Liver (tissue), 9 donors: Measurements from ENCODE around the gene TMPRSS7. TPM values are rescaled to one million over a fixed set of nuclear protein-coding genes. Genes with fewer than 3 reads are reported as not detected.

Experiments
- DNase-seq: peaks from one replicate; pipeline ENCODE4 v3.0.0-alpha.2; 2017; ENCODE audit warnings: low spot score
- H3K27ac ChIP-seq, 2 donors: one replicate each; pipeline ENCODE4 v1.7.0; 2013; ENCODE audit warnings: inconsistent platforms in 2 of 2, low read length in 2 of 2, control low read depth in 1 of 2, low read depth in 1 of 2, mild to moderate bottlenecking in 1 of 2
- H3K27me3 ChIP-seq, 4 donors: one replicate each; pipeline versions ENCODE4 v1.6.1 to v1.7.0; 2013; ENCODE audit warnings: low read length in 3 of 4, inconsistent platforms in 1 of 4, mild to moderate bottlenecking in 1 of 4, moderate library complexity in 1 of 4; ENCODE audit not compliant: control insufficient read depth in 4 of 4, insufficient read depth in 4 of 4
- H3K36me3 ChIP-seq, 4 donors: one replicate each; pipeline versions ENCODE4 v1.6.1 to v1.7.0; 2013; ENCODE audit warnings: low read length in 3 of 4, mild to moderate bottlenecking in 3 of 4, low read depth in 1 of 4, moderate library complexity in 1 of 4; ENCODE audit not compliant: control insufficient read depth in 4 of 4, insufficient read depth in 3 of 4
- H3K4me1 ChIP-seq, 4 donors: one replicate each; pipeline versions ENCODE4 v1.6.1 to v1.7.0; 2013; ENCODE audit warnings: low read length in 3 of 4, mild to moderate bottlenecking in 3 of 4, moderate library complexity in 1 of 4; ENCODE audit not compliant: control insufficient read depth in 4 of 4, insufficient read depth in 4 of 4
- H3K4me3 ChIP-seq, 3 donors: one replicate each; pipeline versions ENCODE4 v1.6.1 to v1.7.0; 2013; ENCODE audit warnings: low read length in 3 of 3, control low read depth in 1 of 3, low read depth in 1 of 3, mild to moderate bottlenecking in 1 of 3
- H3K9ac ChIP-seq, 2 donors: one replicate each; pipeline ENCODE4 v1.7.0; 2013; ENCODE audit warnings: low read length in 2 of 2, mild to moderate bottlenecking in 2 of 2, moderate library complexity in 2 of 2, control low read depth in 1 of 2, low read depth in 1 of 2
- H3K9me3 ChIP-seq, 4 donors: one replicate each; pipeline versions ENCODE4 v1.6.1 to v1.7.0; 2013; ENCODE audit warnings: low read length in 3 of 4; ENCODE audit not compliant: control insufficient read depth in 4 of 4
- CTCF ChIP-seq: fragments of 150-350 bp; IDR thresholded peaks from 2 replicates; pipeline ENCODE4 v1.5.1; 2017; ENCODE audit warnings: improper control_type of control experiment, low read depth, low read length; ENCODE audit not compliant: missing input control
- EGR1 ChIP-seq, 2 donors: IDR thresholded peaks; 2 replicates each; pipeline ENCODE4 v1.6.1; 2016 to 2018; ENCODE audit warnings: antibody characterized with exemption in 2 of 2, low read depth in 2 of 2
- FOXA1 ChIP-seq: IDR thresholded peaks from 2 replicates; pipeline ENCODE4 v1.6.1; 2016; ENCODE audit warnings: antibody characterized with exemption
- FOXA2 ChIP-seq: IDR thresholded peaks from 2 replicates; pipeline ENCODE4 v1.6.1; 2016; ENCODE audit warnings: antibody characterized with exemption
- GABPA ChIP-seq, 2 donors: IDR thresholded peaks in 1 of 2; conservative IDR thresholded peaks in 1 of 2; 2 replicates each; pipeline ENCODE4 v1.6.1; 2016; ENCODE audit warnings: antibody characterized with exemption in 2 of 2, mild to moderate bottlenecking in 1 of 2, moderate library complexity in 1 of 2
- HNF4A ChIP-seq, 2 donors: conservative IDR thresholded peaks; 2 replicates each; pipeline ENCODE4 v1.6.1; 2016; ENCODE audit warnings: antibody characterized with exemption in 2 of 2, mild to moderate bottlenecking in 2 of 2
- HNF4G ChIP-seq: IDR thresholded peaks from 2 replicates; pipeline ENCODE4 v1.6.1; 2016; ENCODE audit warnings: antibody characterized with exemption
- JUND ChIP-seq, 2 donors: IDR thresholded peaks; 2 replicates each; pipeline ENCODE4 v1.6.1; 2016; ENCODE audit warnings: antibody characterized with exemption in 2 of 2
- MAX ChIP-seq: IDR thresholded peaks from 2 replicates; pipeline ENCODE4 v1.6.1; 2016; ENCODE audit warnings: antibody characterized with exemption
- NR2F2 ChIP-seq: IDR thresholded peaks from 2 replicates; pipeline ENCODE4 v1.6.1; 2016; ENCODE audit warnings: antibody characterized with exemption
- RAD21 ChIP-seq, 2 donors: IDR thresholded peaks; 2 replicates each; pipeline ENCODE4 v1.6.1; 2016; ENCODE audit warnings: antibody characterized with exemption in 2 of 2, mild to moderate bottlenecking in 2 of 2
- RXRA ChIP-seq, 2 donors: IDR thresholded peaks; 2 replicates each; pipeline ENCODE4 v1.6.1; 2017 to 2018; ENCODE audit warnings: antibody characterized with exemption in 2 of 2, mild to moderate bottlenecking in 1 of 2
- SP1 ChIP-seq: IDR thresholded peaks from 2 replicates; pipeline ENCODE4 v1.6.1; 2018; ENCODE audit warnings: antibody characterized with exemption, mild to moderate bottlenecking
- TAF1 ChIP-seq: conservative IDR thresholded peaks from 2 replicates; pipeline ENCODE4 v1.6.1; 2016; ENCODE audit warnings: antibody characterized with exemption, mild to moderate bottlenecking
- YY1 ChIP-seq: IDR thresholded peaks from 2 replicates; pipeline ENCODE4 v1.6.1; 2016; ENCODE audit warnings: antibody characterized with exemption, mild to moderate bottlenecking
- ZBTB33 ChIP-seq: IDR thresholded peaks from 2 replicates; pipeline ENCODE4 v1.6.1; 2016; ENCODE audit warnings: antibody characterized with exemption
- polyA plus RNA-seq, 2 donors: library from polyadenylated mRNA; stranded (reverse) in 1 of 2; unstranded in 1 of 2; fragments of 200-250 nt in 1 of 2; fragments of >200 nt in 1 of 2; fragmentation: Nextera tagmentation in 1 of 2; extraction: Ambion mirVana in 1 of 2; gene quantifications; one replicate each; pipeline versions ENCODE4 v1.2.1 to v1.2.3, GENCODE V29; 2013 to 2015
- total RNA-seq, 2 donors: library from RNA; depleted of rRNA; stranded (reverse); fragments of >200 nt; gene quantifications; one replicate each; pipeline ENCODE4 v1.2.3, GENCODE V29; 2014
- TF ChIP-seq, protein P1 (sequence below): IDR thresholded peaks from 2 replicates; pipeline ENCODE4 v1.6.1; 2016; ENCODE audit warnings: antibody characterized with exemption
- TF ChIP-seq, protein P2 (sequence below): IDR thresholded peaks from 2 replicates; pipeline ENCODE4 v1.6.1; 2016; ENCODE audit warnings: antibody characterized with exemption, mild to moderate bottlenecking
- donor health status: healthy.
- donor health status: healthy.
- donor health status: healthy.
- donor health status: healthy.
- donor health status: healthy.

Gene TMPRSS7
- total and polyA plus RNA-seq, 4 donors = not detected

DNA sequence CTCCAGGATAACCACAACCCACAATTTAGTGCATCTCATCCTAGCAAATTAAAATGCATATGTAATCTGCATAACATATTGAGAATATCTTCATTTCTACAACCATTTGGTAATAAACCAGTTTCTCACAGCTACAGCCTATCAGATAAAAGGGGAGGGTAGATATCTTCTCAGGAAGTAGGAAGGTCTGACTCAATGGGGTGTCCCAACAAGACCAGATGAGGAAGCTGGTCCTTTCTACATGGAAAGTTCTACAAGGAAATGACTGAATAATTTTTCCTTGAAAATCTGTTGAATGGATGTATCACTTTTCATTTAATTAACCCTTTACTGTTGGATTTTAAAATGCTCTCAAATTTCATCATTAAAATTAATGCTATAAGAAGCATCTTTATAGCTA is 17.4 kb upstream of the TMPRSS7 start:
- no peak for DNase-seq
- H3K9me3 ChIP-seq = no peaks in the 10 kb centered on the region
- no peaks in the 10 kb centered on the region for H3K27me3 ChIP-seq
- no peaks in the 10 kb centered on the region for H3K36me3 ChIP-seq
- H3K9ac ChIP-seq = no peak overlapping the region
- peaks cover 0 to 2% (median 0%) of the 10 kb centered on the region in 4 donors for H3K4me1 ChIP-seq
- H3K27ac ChIP-seq = no peak overlapping the region
- TF ChIP-seq NR2F2 (no peak), JUND (IDR thresholded peaks at IDR 0.05) (no peak), FOXA2 (no peak), YY1 (no peak), MAX (no peak), CTCF (no peak), EGR1 (IDR thresholded peaks at IDR 0.05; ENCODE audit: low read depth in 2 of 2) (no peak), GABPA (IDR thresholded peaks at IDR 0.05 in 1 of 2, conservative IDR thresholded peaks at IDR 0.05 in 1 of 2) (no peak), HNF4A (conservative IDR thresholded peaks at IDR 0.05) (no peak), SP1 (no peak), RAD21 (IDR thresholded peaks at IDR 0.05) (no peak), FOXA1 (no peak), HNF4G (no peak), ZBTB33 (no peak), RXRA (IDR thresholded peaks at IDR 0.05) (no peak), TAF1 (no peak)
- TF ChIP-seq, protein P1, sequence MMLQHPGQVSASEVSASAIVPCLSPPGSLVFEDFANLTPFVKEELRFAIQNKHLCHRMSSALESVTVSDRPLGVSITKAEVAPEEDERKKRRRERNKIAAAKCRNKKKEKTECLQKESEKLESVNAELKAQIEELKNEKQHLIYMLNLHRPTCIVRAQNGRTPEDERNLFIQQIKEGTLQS = no peak
- TF ChIP-seq, protein P2, sequence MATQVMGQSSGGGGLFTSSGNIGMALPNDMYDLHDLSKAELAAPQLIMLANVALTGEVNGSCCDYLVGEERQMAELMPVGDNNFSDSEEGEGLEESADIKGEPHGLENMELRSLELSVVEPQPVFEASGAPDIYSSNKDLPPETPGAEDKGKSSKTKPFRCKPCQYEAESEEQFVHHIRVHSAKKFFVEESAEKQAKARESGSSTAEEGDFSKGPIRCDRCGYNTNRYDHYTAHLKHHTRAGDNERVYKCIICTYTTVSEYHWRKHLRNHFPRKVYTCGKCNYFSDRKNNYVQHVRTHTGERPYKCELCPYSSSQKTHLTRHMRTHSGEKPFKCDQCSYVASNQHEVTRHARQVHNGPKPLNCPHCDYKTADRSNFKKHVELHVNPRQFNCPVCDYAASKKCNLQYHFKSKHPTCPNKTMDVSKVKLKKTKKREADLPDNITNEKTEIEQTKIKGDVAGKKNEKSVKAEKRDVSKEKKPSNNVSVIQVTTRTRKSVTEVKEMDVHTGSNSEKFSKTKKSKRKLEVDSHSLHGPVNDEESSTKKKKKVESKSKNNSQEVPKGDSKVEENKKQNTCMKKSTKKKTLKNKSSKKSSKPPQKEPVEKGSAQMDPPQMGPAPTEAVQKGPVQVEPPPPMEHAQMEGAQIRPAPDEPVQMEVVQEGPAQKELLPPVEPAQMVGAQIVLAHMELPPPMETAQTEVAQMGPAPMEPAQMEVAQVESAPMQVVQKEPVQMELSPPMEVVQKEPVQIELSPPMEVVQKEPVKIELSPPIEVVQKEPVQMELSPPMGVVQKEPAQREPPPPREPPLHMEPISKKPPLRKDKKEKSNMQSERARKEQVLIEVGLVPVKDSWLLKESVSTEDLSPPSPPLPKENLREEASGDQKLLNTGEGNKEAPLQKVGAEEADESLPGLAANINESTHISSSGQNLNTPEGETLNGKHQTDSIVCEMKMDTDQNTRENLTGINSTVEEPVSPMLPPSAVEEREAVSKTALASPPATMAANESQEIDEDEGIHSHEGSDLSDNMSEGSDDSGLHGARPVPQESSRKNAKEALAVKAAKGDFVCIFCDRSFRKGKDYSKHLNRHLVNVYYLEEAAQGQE = no peak
- H3K4me3 ChIP-seq = no peak overlapping the region
